ENCODE results near the gene RAB20.
"Not testable (repeated sequence)": the region's sequence is repeated elsewhere in the genome, so short reads cannot be mapped to it uniquely, and the experiment has no call there.

Gene RAB20

GRCh38 chr13:110498327-110498726 lies 63.2 kb downstream of the RAB20 start:
- TF ChIP-seq CTCF (conservative IDR thresholded peaks at IDR 0.05; ENCODE audit: low read length) (no peak), EZH2phosphoT487 (IDR thresholded peaks at IDR 0.05; ENCODE audit: borderline replicate concordance) (no peak)
- no peaks in the 10 kb centered on the region for H3K27me3 ChIP-seq (ENCODE audit: insufficient read depth, low read length, poor library complexity, severe bottlenecking)
- H4K20me1 ChIP-seq (ENCODE audit: insufficient read depth, low read length, poor library complexity, severe bottlenecking), result no peaks in the 10 kb centered on the region
- H2AFZ ChIP-seq (ENCODE audit: low read length), result no peak overlapping the region
- H3K79me2 ChIP-seq (ENCODE audit: insufficient read depth, low read length), result no peaks in the 10 kb centered on the region
- no peaks in the 10 kb centered on the region for H3K36me3 ChIP-seq (ENCODE audit: insufficient read depth, low read length)
- no peak overlapping the region for H3K4me2 ChIP-seq (ENCODE audit: low read depth, low read length, poor library complexity, severe bottlenecking)
- H3K9me2 ChIP-seq (replicated peaks; ENCODE audit: low read depth, low read length), result no peaks in the 10 kb centered on the region
- no peaks in the 10 kb centered on the region for H3K9me3 ChIP-seq (ENCODE audit: insufficient read depth, low read depth, low read length)
- H3F3A ChIP-seq (ENCODE audit: low read depth), result no peaks in the 10 kb centered on the region
- H3K4me1 ChIP-seq (ENCODE audit: insufficient read depth, low read length, poor library complexity, severe bottlenecking), result no peaks in the 10 kb centered on the region
- H3K4me3 ChIP-seq (ENCODE audit: low read length, poor library complexity, severe bottlenecking), result no peak overlapping the region
- no peak overlapping the region for H3K9ac ChIP-seq (ENCODE audit: low read depth, low read length, poor library complexity, severe bottlenecking)

GRCh38 chr13:110497896-110498295 lies 63.6 kb downstream of the RAB20 start:
- H3K9me2 ChIP-seq (replicated peaks; ENCODE audit: low read depth, low read length); H3K36me3 ChIP-seq (ENCODE audit: insufficient read depth, low read length): not testable (repeated sequence)

GRCh38 chr13:110497003-110497402 lies 64.5 kb downstream of the RAB20 start:
- no peaks in the 10 kb centered on the region for H3F3A ChIP-seq (ENCODE audit: low read depth)
- H3K4me2 ChIP-seq (ENCODE audit: low read depth, low read length, poor library complexity, severe bottlenecking), result no peak overlapping the region
- H2AFZ ChIP-seq (ENCODE audit: low read length), result no peak overlapping the region
- no peaks in the 10 kb centered on the region for H4K20me1 ChIP-seq (ENCODE audit: insufficient read depth, low read length, poor library complexity, severe bottlenecking)
- H3K27me3 ChIP-seq (ENCODE audit: insufficient read depth, low read length, poor library complexity, severe bottlenecking), result no peaks in the 10 kb centered on the region
- no peaks in the 10 kb centered on the region for H3K9me2 ChIP-seq (replicated peaks; ENCODE audit: low read depth, low read length)
- H3K4me3 ChIP-seq (ENCODE audit: low read length, poor library complexity, severe bottlenecking), result no peak overlapping the region
- no peaks in the 10 kb centered on the region for H3K9me3 ChIP-seq (ENCODE audit: insufficient read depth, low read depth, low read length)
- H3K9ac ChIP-seq (ENCODE audit: low read depth, low read length, poor library complexity, severe bottlenecking), result no peak overlapping the region
- TF ChIP-seq CTCF (conservative IDR thresholded peaks at IDR 0.05; ENCODE audit: low read length), result no peak
- no peaks in the 10 kb centered on the region for H3K79me2 ChIP-seq (ENCODE audit: insufficient read depth, low read length)
- no peaks in the 10 kb centered on the region for H3K36me3 ChIP-seq (ENCODE audit: insufficient read depth, low read length)
- no peaks in the 10 kb centered on the region for H3K4me1 ChIP-seq (ENCODE audit: insufficient read depth, low read length, poor library complexity, severe bottlenecking)

More at GRCh38 chr13:110497896-110498295, 63.6 kb downstream of the RAB20 start:
- not testable (repeated sequence) for H3K27me3 ChIP-seq (ENCODE audit: insufficient read depth, low read length, poor library complexity, severe bottlenecking); H3K4me2 ChIP-seq (ENCODE audit: low read depth, low read length, poor library complexity, severe bottlenecking); H2AFZ ChIP-seq (ENCODE audit: low read length); H3K4me3 ChIP-seq (ENCODE audit: low read length, poor library complexity, severe bottlenecking); H3K79me2 ChIP-seq (ENCODE audit: insufficient read depth, low read length); H3K4me1 ChIP-seq (ENCODE audit: insufficient read depth, low read length, poor library complexity, severe bottlenecking); H3F3A ChIP-seq (ENCODE audit: low read depth); H4K20me1 ChIP-seq (ENCODE audit: insufficient read depth, low read length, poor library complexity, severe bottlenecking); H3K9ac ChIP-seq (ENCODE audit: low read depth, low read length, poor library complexity, severe bottlenecking); H3K9me3 ChIP-seq (ENCODE audit: insufficient read depth, low read depth, low read length)

GRCh38 chr13:110496281-110496680 lies 65.2 kb downstream of the RAB20 start:
- no peaks in the 10 kb centered on the region for H3F3A ChIP-seq (ENCODE audit: low read depth)
- H3K9ac ChIP-seq (ENCODE audit: low read depth, low read length, poor library complexity, severe bottlenecking), result no peak overlapping the region
- H3K4me3 ChIP-seq (ENCODE audit: low read length, poor library complexity, severe bottlenecking), result no peak overlapping the region
- no peaks in the 10 kb centered on the region for H4K20me1 ChIP-seq (ENCODE audit: insufficient read depth, low read length, poor library complexity, severe bottlenecking)
- no peaks in the 10 kb centered on the region for H3K9me2 ChIP-seq (replicated peaks; ENCODE audit: low read depth, low read length)
- no peak overlapping the region for H3K4me2 ChIP-seq (ENCODE audit: low read depth, low read length, poor library complexity, severe bottlenecking)
- no peaks in the 10 kb centered on the region for H3K36me3 ChIP-seq (ENCODE audit: insufficient read depth, low read length)
- H2AFZ ChIP-seq (ENCODE audit: low read length), result no peak overlapping the region
- no peaks in the 10 kb centered on the region for H3K27me3 ChIP-seq (ENCODE audit: insufficient read depth, low read length, poor library complexity, severe bottlenecking)
- TF ChIP-seq CTCF (conservative IDR thresholded peaks at IDR 0.05; ENCODE audit: low read length) (no peak), EZH2phosphoT487 (IDR thresholded peaks at IDR 0.05; ENCODE audit: borderline replicate concordance) (no peak)
- H3K79me2 ChIP-seq (ENCODE audit: insufficient read depth, low read length), result no peaks in the 10 kb centered on the region
- H3K4me1 ChIP-seq (ENCODE audit: insufficient read depth, low read length, poor library complexity, severe bottlenecking), result no peaks in the 10 kb centered on the region
- no peaks in the 10 kb centered on the region for H3K9me3 ChIP-seq (ENCODE audit: insufficient read depth, low read depth, low read length)
